Sigmoid colon (tissue), 7 donors: Measurements from ENCODE around the gene CAPNS1. TPM values are rescaled to one million over a fixed set of nuclear protein-coding genes. Genes with fewer than 3 reads are reported as not detected.
A peak's percentile ranks its signal among the peaks of the same experiment; 100 is the strongest.

ENCODE experiments used
- DNase-seq: peaks from one replicate; pipeline ENCODE4 v3.0.0-alpha.2; 2019
- H3K27ac ChIP-seq, 4 donors: fragments of 200-600 bp; sonication (generic); one replicate each; pipeline ENCODE4 v1.5.1; 2016 to 2019; ENCODE audit warnings: mild to moderate bottlenecking in 1 of 4
- H3K27me3 ChIP-seq, 3 donors: fragments of 200-600 bp; sonication (generic); one replicate each; pipeline ENCODE4 v1.5.1; 2019; ENCODE audit warnings: mild to moderate bottlenecking in 1 of 3
- H3K36me3 ChIP-seq, 4 donors: fragments of 200-600 bp; sonication (generic); one replicate each; pipeline ENCODE4 v1.5.1; 2016 to 2019
- H3K4me1 ChIP-seq, 4 donors: fragments of 200-600 bp; sonication (generic); one replicate each; pipeline ENCODE4 v1.5.1; 2017 to 2019
- H3K4me3 ChIP-seq, 4 donors: fragments of 200-600 bp; sonication (generic); one replicate each; pipeline ENCODE4 v1.5.1; 2017 to 2019; ENCODE audit warnings: mild to moderate bottlenecking in 2 of 4, moderate library complexity in 1 of 4
- H3K9me3 ChIP-seq, 4 donors: fragments of 200-600 bp in 3 of 4; sonication (generic) in 3 of 4; one replicate each; pipeline versions ENCODE4 v1.5.1 to v1.6.1; 2013 to 2019
- EP300 ChIP-seq, 4 donors: sonication (generic); formaldehyde crosslinking; IDR thresholded peaks; one replicate each; pipeline ENCODE4 v1.6.1; 2017; ENCODE audit warnings: antibody characterized with exemption in 4 of 4
- POLR2A ChIP-seq, 2 donors: fragments of 450-650 bp; IDR thresholded peaks; one replicate each; pipeline ENCODE4 v1.6.1; 2016; ENCODE audit warnings: antibody characterized with exemption in 2 of 2, mild to moderate bottlenecking in 2 of 2, moderate library complexity in 2 of 2
- POLR2AphosphoS5 ChIP-seq, 4 donors: sonication (generic); formaldehyde crosslinking; IDR thresholded peaks; one replicate each; pipeline ENCODE4 v1.6.1; 2017; ENCODE audit warnings: antibody characterized with exemption in 4 of 4
- WGBS, 2 donors: extraction: QIAGEN DNeasy Blood & Tissue Kit; methylation state at CpG; one replicate each; pipeline ENCODE4 v1.1.7; 2013; 5-methylcytosine and 5-hydroxymethylcytosine counted together
- intact Hi-C: fragments of 100-400 bp; cut with DNase I; formaldehyde crosslinking; loops from one replicate; pipeline ENCODE4 v1.15.1; 2023
- polyA plus RNA-seq, 3 donors: library from polyadenylated mRNA; stranded (reverse); fragments of 200-250 nt; gene quantifications; one replicate each; pipeline ENCODE4 v1.2.3, GENCODE V29; 2013
- total RNA-seq, 4 donors: library from RNA; depleted of rRNA; stranded (reverse); fragments of >200 nt; gene quantifications; one replicate each; pipeline ENCODE4 v1.1.0, GENCODE V29; 2016
- TF ChIP-seq, protein P1 (sequence below), 4 experiments: fragments of 450-650 bp in 3 of 4; fragments of 200-600 bp in 1 of 4; IDR thresholded peaks; one replicate each; pipeline ENCODE4 v1.5.1; 2016 to 2019; ENCODE audit warnings: antibody characterized with exemption in 4 of 4, mild to moderate bottlenecking in 3 of 4, moderate library complexity in 2 of 4
- donor health status: healthy with polysubstance abuse.
- donor health status: Bipolar disorder and iron deficiency.
- donor health status: healthy.

CAPNS1 gene
- total and polyA plus RNA-seq, 7 donors, result 101 to 938 (median 116) TPM

DNA sequence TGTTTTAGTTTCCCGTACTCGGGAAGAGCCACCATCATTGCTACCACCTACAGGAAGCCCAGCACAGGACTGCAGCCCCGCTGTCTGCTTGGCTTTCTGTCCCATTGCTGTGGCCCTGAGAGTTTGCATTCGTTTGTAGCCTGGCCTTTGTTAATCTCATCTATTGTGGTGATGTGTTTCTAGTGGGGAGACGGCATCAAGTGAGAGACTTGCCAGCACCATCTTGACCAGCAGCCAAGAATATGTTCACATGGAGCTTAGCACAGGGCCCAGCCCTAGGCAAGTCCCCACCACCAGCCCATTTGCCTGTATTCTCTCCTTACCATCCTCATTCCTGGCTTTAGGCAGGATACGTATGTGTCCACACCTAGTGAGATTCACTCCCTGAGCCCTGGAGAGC, 46.2 kb upstream of the CAPNS1 start:
- Histone ChIP-seq H3K27ac (no peak overlapping the region), H3K9me3 (no peaks in the 10 kb centered on the region), H3K4me3 (no peak overlapping the region), H3K36me3 (no peaks in the 10 kb centered on the region), H3K4me1 (no peaks in the 10 kb centered on the region), H3K27me3 (no peaks in the 10 kb centered on the region)
- intact Hi-C loops, result no loop called here
- TF ChIP-seq, protein P1, sequence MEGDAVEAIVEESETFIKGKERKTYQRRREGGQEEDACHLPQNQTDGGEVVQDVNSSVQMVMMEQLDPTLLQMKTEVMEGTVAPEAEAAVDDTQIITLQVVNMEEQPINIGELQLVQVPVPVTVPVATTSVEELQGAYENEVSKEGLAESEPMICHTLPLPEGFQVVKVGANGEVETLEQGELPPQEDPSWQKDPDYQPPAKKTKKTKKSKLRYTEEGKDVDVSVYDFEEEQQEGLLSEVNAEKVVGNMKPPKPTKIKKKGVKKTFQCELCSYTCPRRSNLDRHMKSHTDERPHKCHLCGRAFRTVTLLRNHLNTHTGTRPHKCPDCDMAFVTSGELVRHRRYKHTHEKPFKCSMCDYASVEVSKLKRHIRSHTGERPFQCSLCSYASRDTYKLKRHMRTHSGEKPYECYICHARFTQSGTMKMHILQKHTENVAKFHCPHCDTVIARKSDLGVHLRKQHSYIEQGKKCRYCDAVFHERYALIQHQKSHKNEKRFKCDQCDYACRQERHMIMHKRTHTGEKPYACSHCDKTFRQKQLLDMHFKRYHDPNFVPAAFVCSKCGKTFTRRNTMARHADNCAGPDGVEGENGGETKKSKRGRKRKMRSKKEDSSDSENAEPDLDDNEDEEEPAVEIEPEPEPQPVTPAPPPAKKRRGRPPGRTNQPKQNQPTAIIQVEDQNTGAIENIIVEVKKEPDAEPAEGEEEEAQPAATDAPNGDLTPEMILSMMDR (IDR thresholded peaks at IDR 0.05), result no peak
- TF ChIP-seq EP300 (IDR thresholded peaks at IDR 0.05) (no peak), POLR2A (IDR thresholded peaks at IDR 0.05) (no peak), POLR2AphosphoS5 (IDR thresholded peaks at IDR 0.05) (no peak)
- no peak for DNase-seq
- WGBS, 2 donors, result 67 to 93% methylated on average over 6 of the region's 6 CpGs

DNA sequence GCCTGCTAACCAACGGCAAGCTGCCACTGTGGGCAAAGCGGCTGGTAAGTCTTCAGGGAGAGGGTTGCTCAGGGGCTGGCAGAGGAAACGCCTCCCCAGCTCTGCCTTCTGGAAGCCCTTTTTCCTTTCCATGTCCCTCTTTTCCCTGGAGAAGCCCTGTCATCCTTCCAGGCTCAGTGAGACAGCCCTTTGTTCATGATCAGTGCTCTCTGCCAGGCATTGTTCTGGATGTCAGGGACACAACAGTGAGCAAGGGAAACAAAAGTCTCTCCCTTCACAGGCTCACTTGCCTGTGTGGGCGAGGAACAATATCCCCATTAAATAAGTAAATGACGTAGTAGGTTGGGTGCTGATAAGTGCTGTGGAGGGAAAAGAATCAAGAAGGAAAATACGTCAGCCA, 42.8 kb upstream of the CAPNS1 start:
- H3K4me3 ChIP-seq, result no peak overlapping the region
- no peak for TF ChIP-seq EP300 (IDR thresholded peaks at IDR 0.05)
- TF ChIP-seq, protein P1 (IDR thresholded peaks at IDR 0.05), result no peak
- DNase-seq, result no peak
- WGBS, 2 donors, result 93 to 96% methylated on average over 6 of the region's 6 CpGs
- no peaks in the 10 kb centered on the region for H3K4me1 ChIP-seq
- H3K27me3 ChIP-seq, result no peaks in the 10 kb centered on the region
- intact Hi-C loops, result no loop called here
- peak overlapping the region in 2 of 4 donors; percentile 34 to 40 for H3K27ac ChIP-seq
- no peaks in the 10 kb centered on the region for H3K36me3 ChIP-seq
- no peaks in the 10 kb centered on the region for H3K9me3 ChIP-seq

DNA sequence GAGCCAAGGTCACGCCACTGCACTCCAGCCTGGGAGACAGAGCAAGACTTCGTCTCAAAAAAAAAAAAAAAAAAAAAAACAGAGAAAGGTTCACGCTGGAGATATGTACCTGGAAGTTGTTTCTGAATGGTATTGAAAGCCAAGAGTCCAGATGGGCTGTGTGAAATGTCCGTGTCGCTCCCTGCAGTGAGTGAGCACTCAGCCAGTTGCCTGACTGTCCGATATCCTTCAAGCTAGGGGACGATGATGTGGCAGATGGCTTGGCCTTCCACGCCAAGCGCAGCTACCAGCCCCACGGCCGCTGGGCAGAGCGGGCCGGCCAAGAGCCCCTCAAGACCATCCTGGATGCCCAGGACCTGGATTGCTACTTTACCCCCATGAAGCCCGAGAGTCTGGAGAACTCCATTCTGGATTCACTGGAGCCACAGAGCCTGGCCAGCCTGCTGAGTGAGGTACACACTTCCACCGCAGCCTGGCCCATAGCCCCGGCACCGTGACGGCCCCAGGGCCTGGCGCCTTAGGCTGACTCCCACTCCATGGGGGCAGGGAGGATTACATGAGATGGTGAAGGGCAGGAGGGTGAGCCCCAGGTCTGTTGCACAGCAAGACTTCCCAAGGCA, 40.6 kb upstream of the CAPNS1 start:
- intact Hi-C loops, result no loop called here
- H3K4me3 ChIP-seq, result no peak overlapping the region
- 92 to 95% methylated on average over 19 of the region's 19 CpGs for WGBS, 2 donors
- no peak for TF ChIP-seq POLR2AphosphoS5 (IDR thresholded peaks at IDR 0.05)
- no peak for TF ChIP-seq EP300 (IDR thresholded peaks at IDR 0.05)
- TF ChIP-seq POLR2A (IDR thresholded peaks at IDR 0.05), result no peak
- TF ChIP-seq, protein P1 (IDR thresholded peaks at IDR 0.05), result no peak
- no peaks in the 10 kb centered on the region for H3K36me3 ChIP-seq
- DNase-seq, result no peak
- H3K9me3 ChIP-seq, result no peaks in the 10 kb centered on the region
- no peaks in the 10 kb centered on the region for H3K27me3 ChIP-seq
- H3K4me1 ChIP-seq, result no peaks in the 10 kb centered on the region
- no peak overlapping the region for H3K27ac ChIP-seq

DNA sequence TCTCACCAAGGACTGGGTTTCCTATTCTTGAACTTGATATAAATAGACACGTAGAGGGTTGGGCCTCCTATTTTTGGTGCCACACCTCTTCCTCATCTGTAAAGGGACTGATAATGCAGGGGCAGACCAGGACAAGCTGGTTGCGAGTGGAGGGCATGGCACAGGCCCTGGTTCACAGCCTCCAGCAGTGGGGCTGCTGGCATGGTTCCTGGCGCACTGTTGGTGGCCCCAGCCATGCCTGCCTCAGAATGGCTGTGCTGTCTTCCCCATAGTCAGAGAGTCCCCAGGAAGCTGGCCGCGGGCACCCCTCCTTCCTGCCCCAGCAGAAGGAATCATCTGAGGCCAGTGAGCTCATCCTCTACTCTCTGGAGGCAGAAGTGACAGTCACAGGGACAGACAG, 39.4 kb upstream of the CAPNS1 start:
- TF ChIP-seq POLR2AphosphoS5 (IDR thresholded peaks at IDR 0.05) (no peak), POLR2A (IDR thresholded peaks at IDR 0.05) (no peak), EP300 (IDR thresholded peaks at IDR 0.05) (no peak)
- TF ChIP-seq, protein P1 (IDR thresholded peaks at IDR 0.05), result no peak
- 86 to 87% methylated on average over 5 of the region's 5 CpGs for WGBS, 2 donors

More for the DNA sequence above, 39.4 kb upstream of the CAPNS1 start:
- Histone ChIP-seq H3K4me3 (no peak overlapping the region), H3K27me3 (no peaks in the 10 kb centered on the region), H3K27ac (no peak overlapping the region), H3K9me3 (no peaks in the 10 kb centered on the region), H3K4me1 (no peaks in the 10 kb centered on the region), H3K36me3 (no peaks in the 10 kb centered on the region)
- no peak for DNase-seq
- intact Hi-C loops, result no loop called here
